Endothelial cell of umbilical vein (primary cell): ENCODE data around the gene HAUS5. TPM values are rescaled to one million over a fixed set of nuclear protein-coding genes. Genes with fewer than 3 reads are reported as not detected.

Experiments
- BruUV-seq: library from RNA; stranded (reverse); fragments of 400-500 nt; replicated peaks from 2 replicates; lab custom pipeline; 2021; lab: Mats Ljungman, UMichigan
- CTCF ChIA-PET: fragments of 300-600, 350-600 bp; sonication (Branson Sonifier 250); formaldehyde crosslinking; loops from one replicate; lab custom pipeline; 2021; ENCODE audit warnings: antibody characterized with exemption, inconsistent platforms; lab: Charles Lee
- POLR2A ChIA-PET: fragments of 300-600, 350-600 bp; sonication (Branson Sonifier 250); formaldehyde crosslinking; loops from one replicate; lab custom pipeline; 2021; ENCODE audit warnings: antibody characterized with exemption, inconsistent platforms; lab: Charles Lee
- DNase-seq: peaks from one replicate; pipeline ENCODE4 v3.0.0-alpha.2; 2011; ENCODE audit warnings: low read depth, low spot score
- FAIRE-seq: peaks from 2 replicates; lab custom pipeline; 2011; peaks lifted over from hg19 to GRCh38; lab: Jason Lieb, UNC
- H2AFZ ChIP-seq: 2 replicates; pipeline ENCODE4 v1.6.0; 2012; ENCODE audit warnings: low read depth, low read length, control low read depth, inconsistent platforms
- H3K27ac ChIP-seq: 2 replicates; pipeline ENCODE4 v1.5.1; 2011; ENCODE audit warnings: low read depth, mild to moderate bottlenecking, control low read depth, low read length, moderate library complexity; ENCODE audit not compliant: insufficient read depth
- H3K27me3 ChIP-seq, 2 experiments: 2 replicates each; pipeline versions ENCODE4 v1.6.0 to v1.6.1; 2011; ENCODE audit warnings: low read length in 2 of 2, mixed read lengths in 1 of 2; ENCODE audit not compliant: control insufficient read depth in 2 of 2, insufficient read depth in 2 of 2
- H3K36me3 ChIP-seq, 2 experiments: 2 replicates in 1 of 2; 3 replicates in 1 of 2; pipeline ENCODE4 v1.5.1; 2011; ENCODE audit warnings: low read length in 2 of 2, mild to moderate bottlenecking in 1 of 2, moderate library complexity in 1 of 2; ENCODE audit not compliant: control insufficient read depth in 2 of 2, insufficient read depth in 2 of 2; ENCODE audit errors: extremely low read depth in 1 of 2
- H3K4me1 ChIP-seq: 3 replicates; pipeline ENCODE4 v1.5.1; 2011; ENCODE audit warnings: mild to moderate bottlenecking, low read length; ENCODE audit not compliant: control insufficient read depth, insufficient read depth; ENCODE audit errors: extremely low read depth
- H3K4me2 ChIP-seq: 2 replicates; pipeline ENCODE4 v1.6.1; 2011; ENCODE audit warnings: low read length, control low read depth, mixed read lengths; ENCODE audit not compliant: insufficient read depth
- H3K4me3 ChIP-seq, 3 experiments: fragments of 200-600 bp in 1 of 3; sonication (generic), shearing (Covaris generic) in 1 of 3; replicated peaks in 1 of 3; 2 replicates each; pipeline ENCODE4 v1.5.1; 2011 to 2016; ENCODE audit warnings: control low read depth in 3 of 3, low read length in 3 of 3, mild to moderate bottlenecking in 2 of 3, inconsistent platforms in 1 of 3, low read depth in 1 of 3, moderate library complexity in 1 of 3; ENCODE audit not compliant: insufficient read depth in 1 of 3
- H3K79me2 ChIP-seq: 2 replicates; pipeline ENCODE4 v1.6.0; 2012; ENCODE audit warnings: low read length, inconsistent platforms; ENCODE audit not compliant: control insufficient read depth, insufficient read depth
- H3K9ac ChIP-seq: replicated peaks from 2 replicates; pipeline ENCODE3; 2011; ENCODE audit warnings: low read length, control low read depth; ENCODE audit not compliant: insufficient read depth; ENCODE audit errors: extremely low read depth
- H3K9me1 ChIP-seq: replicated peaks from 3 replicates; pipeline ENCODE4 v1.6.0; 2011; ENCODE audit warnings: mild to moderate bottlenecking, low read length; ENCODE audit not compliant: control insufficient read depth, insufficient read depth; ENCODE audit errors: extremely low read depth
- H3K9me3 ChIP-seq: replicated peaks from 2 replicates; pipeline ENCODE4 v1.5.1; 2012; ENCODE audit warnings: low read length, inconsistent platforms; ENCODE audit not compliant: control insufficient read depth, insufficient read depth
- H4K20me1 ChIP-seq: replicated peaks from 2 replicates; pipeline ENCODE3; 2011; ENCODE audit warnings: mild to moderate bottlenecking, low read length; ENCODE audit not compliant: control insufficient read depth, insufficient read depth; ENCODE audit errors: extremely low read depth
- CTCF ChIP-seq, 2 donors: IDR thresholded peaks; 1 replicate in 1 of 2; 2 replicates in 1 of 2; pipeline ENCODE4 v1.5.1; 2011; ENCODE audit warnings: low read length in 2 of 2, mild to moderate bottlenecking in 2 of 2, moderate library complexity in 2 of 2, control low read depth in 1 of 2, inconsistent platforms in 1 of 2, low read depth in 1 of 2; ENCODE audit not compliant: insufficient read depth in 1 of 2; ENCODE audit errors: extremely low read depth in 1 of 2
- EZH2 ChIP-seq: IDR thresholded peaks from 2 replicates; pipeline ENCODE4 v1.6.1; 2012; ENCODE audit warnings: borderline replicate concordance, low read depth, mild to moderate bottlenecking, moderate library complexity, low read length, inconsistent platforms; ENCODE audit not compliant: severe bottlenecking
- FOS ChIP-seq: IDR thresholded peaks from 2 replicates; pipeline ENCODE4 v1.6.1; 2011; ENCODE audit warnings: mild to moderate bottlenecking, low read length, moderate library complexity, borderline replicate concordance; ENCODE audit not compliant: insufficient read depth
- GATA2 ChIP-seq: IDR thresholded peaks from 2 replicates; pipeline ENCODE4 v1.7.0; 2011; ENCODE audit warnings: low read depth, mild to moderate bottlenecking, moderate library complexity, mixed read lengths, low read length; ENCODE audit not compliant: insufficient read length, insufficient read depth
- JUN ChIP-seq: IDR thresholded peaks from 2 replicates; pipeline ENCODE4 v1.6.1; 2011; ENCODE audit warnings: borderline replicate concordance, low read depth; ENCODE audit not compliant: insufficient read length, insufficient read depth
- MAX ChIP-seq: IDR thresholded peaks from 2 replicates; pipeline ENCODE4 v1.6.1; 2011; ENCODE audit not compliant: insufficient read depth, insufficient read length
- MYC ChIP-seq: IDR thresholded peaks from one replicate; pipeline ENCODE4 v1.6.1; 2011; ENCODE audit warnings: mild to moderate bottlenecking, low read depth, low read length
- POLR2A ChIP-seq: IDR thresholded peaks from 2 replicates; pipeline ENCODE4 v1.6.1; 2012; ENCODE audit warnings: low read depth, mild to moderate bottlenecking, control low read depth, low read length
- POLR2AphosphoS5 ChIP-seq: IDR thresholded peaks from 2 replicates; pipeline ENCODE4 v1.6.1; 2012; ENCODE audit warnings: low read depth, mild to moderate bottlenecking, control low read depth, low read length, moderate library complexity; ENCODE audit not compliant: insufficient read depth
- dilution Hi-C: fragments of 300-500 bp; cut with MboI; formaldehyde crosslinking; loops from one replicate; pipeline ENCODE4 v1.15.0; 2019; ENCODE audit warnings: low sequenced_read_pairs; ENCODE audit not compliant: extremely low pct_ligation_motif_present
- intact Hi-C: fragments of 100-400 bp; cut with micrococcal nuclease; formaldehyde crosslinking; loops from one replicate; pipeline ENCODE4 v1.10.0; 2022
- polyA plus RNA-seq, 4 experiments: library from polyadenylated mRNA; depleted of rRNA in 3 of 4; stranded (reverse) in 3 of 4; unstranded in 1 of 4; fragments of >200 nt; gene quantifications; 2 replicates each; pipeline versions ENCODE4 v1.2.1 to v1.2.3, GENCODE V29; 2011 to 2012; ENCODE audit warnings: missing spikeins in 1 of 4
- total RNA-seq: library from RNA; stranded (reverse); gene quantifications from 2 replicates; pipeline ENCODE4 v1.2.3, GENCODE V29; 2021

The HAUS5 gene
- total and polyA plus RNA-seq, 2 donors (not counting 3 experiments of a cell fraction or from before 2014, with no cell fraction given) = 8.9 to 19.0 TPM

- Histone ChIP-seq H3K27me3 (no peaks in the 10 kb centered on the region), H3K4me2 (no peak overlapping the region), H3K4me1 (no peaks in the 10 kb centered on the region), H3K79me2 (no peaks in the 10 kb centered on the region), H2AFZ (no peak overlapping the region), H3K9me1 (no peaks in the 10 kb centered on the region), H4K20me1 (no peaks in the 10 kb centered on the region), H3K4me3 (no peak overlapping the region), H3K27ac (no peak overlapping the region), H3K36me3 (peaks cover 9 to 19% of the 10 kb centered on the region in 2 experiments), H3K9me3 (no peaks in the 10 kb centered on the region), H3K9ac (no peak overlapping the region)
- TF ChIP-seq MYC (no peak), FOS (no peak), EZH2 (no peak), POLR2AphosphoS5 (no peak), CTCF (IDR thresholded peaks at IDR 0.05; ENCODE audit: extremely low read depth in 1 of 2, insufficient read depth in 1 of 2, low read depth in 1 of 2, low read length in 2 of 2) (no peak), JUN (no peak), MAX (no peak), GATA2 (no peak), POLR2A (no peak)
- ChIA-PET CTCF (interaction anchor here (1.5 kb wide), 1 partner anchor 8 kb away, joined by 4 read pairs; the partner anchor contains the start of gene COX6B1), POLR2A (interaction anchor here (0.6 kb wide), 1 partner anchor 481 kb away, joined by 3 read pairs; no protein-coding TSS in a partner anchor)
- no TSS peak for BruUV-seq
- DNase-seq (no peak), FAIRE-seq (no peak)
- intact Hi-C loops (no loop called here), dilution Hi-C loops (no loop called here)
These were observed 44.2 kb downstream of the HAUS5 start for GRCh38 chr19:35656700-35657099.
